Calu3 (cell line): ENCODE measurements around the gene SEC16A. TPM values are rescaled to one million over a fixed set of nuclear protein-coding genes. Genes with fewer than 3 reads are reported as not detected.

Experiments
- BruUV-seq: library from RNA; stranded (reverse); fragments of 400-500 nt; replicated peaks from 2 replicates; lab custom pipeline; 2021; lab: Mats Ljungman, UMichigan
- CTCF ChIA-PET: fragments of 300-600 bp; sonication (Branson Sonifier 250); formaldehyde crosslinking; loops from one replicate; lab custom pipeline; 2022; ENCODE audit warnings: antibody characterized with exemption; lab: Charles Lee
- DNase-seq: peaks from one replicate; pipeline ENCODE4 v3.0.0; 2022
- H3K27ac Mint-ChIP-seq: one replicate; pipeline ENCODE4 v1.8.0; 2022; ENCODE audit warnings: mixed read lengths; ENCODE audit not compliant: unreplicated experiment
- H3K27me3 Mint-ChIP-seq: one replicate; pipeline ENCODE4 v1.8.0; 2022; ENCODE audit warnings: mixed read lengths; ENCODE audit not compliant: unreplicated experiment
- H3K36me3 Mint-ChIP-seq: one replicate; pipeline ENCODE4 v1.8.0; 2022; ENCODE audit warnings: mild to moderate bottlenecking, moderate library complexity, mixed read lengths; ENCODE audit not compliant: insufficient read depth, unreplicated experiment
- H3K4me1 Mint-ChIP-seq: one replicate; pipeline ENCODE4 v1.8.0; 2022; ENCODE audit warnings: mild to moderate bottlenecking, low read depth, mixed read lengths; ENCODE audit not compliant: unreplicated experiment
- H3K4me3 Mint-ChIP-seq: one replicate; pipeline ENCODE4 v1.8.0; 2022; ENCODE audit warnings: mild to moderate bottlenecking, low read depth, moderate library complexity, mixed read lengths; ENCODE audit not compliant: unreplicated experiment
- H3K9me3 Mint-ChIP-seq: one replicate; pipeline ENCODE4 v1.8.0; 2022; ENCODE audit warnings: low read depth, mixed read lengths; ENCODE audit not compliant: unreplicated experiment
- intact Hi-C: fragments of 100-400 bp; cut with micrococcal nuclease; formaldehyde crosslinking; loops from one replicate; pipeline ENCODE4 v1.10.0; 2022; ENCODE audit not compliant: unreplicated experiment
- total RNA-seq: library from RNA; stranded (reverse); gene quantifications from 2 replicates; pipeline ENCODE4 v1.2.3, GENCODE V29; 2022
- TF ChIP-seq, protein P1 (sequence below): fragments of 200-600 bp; IDR thresholded peaks from one replicate; pipeline ENCODE4 v1.8.0; 2022; ENCODE audit warnings: antibody characterized with exemption; ENCODE audit not compliant: unreplicated experiment

The SEC16A gene
- total RNA-seq, 1 experiment from 2014 or later: 48.9 TPM

GRCh38 chr9:136502940-136503550 lies 20.2 kb upstream of the SEC16A start:
- DNase-seq: no peak
- Mint-ChIP-seq H3K9me3 (no peaks in the 10 kb centered on the region), H3K36me3 (no peaks in the 10 kb centered on the region), H3K27me3 (no peaks in the 10 kb centered on the region), H3K4me1 (no peaks in the 10 kb centered on the region), H3K27ac (no peak overlapping the region), H3K4me3 (no peak overlapping the region)
- CTCF ChIA-PET: no interaction called here
- TF ChIP-seq, protein P1, sequence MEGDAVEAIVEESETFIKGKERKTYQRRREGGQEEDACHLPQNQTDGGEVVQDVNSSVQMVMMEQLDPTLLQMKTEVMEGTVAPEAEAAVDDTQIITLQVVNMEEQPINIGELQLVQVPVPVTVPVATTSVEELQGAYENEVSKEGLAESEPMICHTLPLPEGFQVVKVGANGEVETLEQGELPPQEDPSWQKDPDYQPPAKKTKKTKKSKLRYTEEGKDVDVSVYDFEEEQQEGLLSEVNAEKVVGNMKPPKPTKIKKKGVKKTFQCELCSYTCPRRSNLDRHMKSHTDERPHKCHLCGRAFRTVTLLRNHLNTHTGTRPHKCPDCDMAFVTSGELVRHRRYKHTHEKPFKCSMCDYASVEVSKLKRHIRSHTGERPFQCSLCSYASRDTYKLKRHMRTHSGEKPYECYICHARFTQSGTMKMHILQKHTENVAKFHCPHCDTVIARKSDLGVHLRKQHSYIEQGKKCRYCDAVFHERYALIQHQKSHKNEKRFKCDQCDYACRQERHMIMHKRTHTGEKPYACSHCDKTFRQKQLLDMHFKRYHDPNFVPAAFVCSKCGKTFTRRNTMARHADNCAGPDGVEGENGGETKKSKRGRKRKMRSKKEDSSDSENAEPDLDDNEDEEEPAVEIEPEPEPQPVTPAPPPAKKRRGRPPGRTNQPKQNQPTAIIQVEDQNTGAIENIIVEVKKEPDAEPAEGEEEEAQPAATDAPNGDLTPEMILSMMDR: no peak
- intact Hi-C loops: no loop called here
- no TSS peak for BruUV-seq

DNA sequence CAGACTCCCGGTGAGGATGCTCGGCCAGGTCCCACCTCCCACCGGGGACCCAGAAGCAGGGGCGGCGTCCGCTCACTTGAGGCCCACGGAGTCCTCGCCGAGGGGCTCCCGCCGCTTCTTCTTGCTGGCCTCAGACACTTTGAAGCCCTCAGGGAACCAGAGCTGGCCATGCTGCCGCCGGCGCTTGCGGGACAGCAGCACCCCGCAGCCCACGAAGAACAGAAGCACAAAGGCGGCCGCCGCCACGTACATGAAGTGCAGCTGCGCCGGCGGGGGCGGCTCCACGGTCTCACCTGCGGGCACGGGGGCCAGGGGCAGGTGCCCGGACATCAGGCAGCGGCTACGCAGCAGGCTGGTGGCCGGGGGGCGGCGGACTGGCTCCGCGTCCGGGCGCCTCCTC lies 19.4 kb upstream of the SEC16A start:
- Mint-ChIP-seq H3K4me3 (no peak overlapping the region), H3K9me3 (no peaks in the 10 kb centered on the region), H3K4me1 (no peaks in the 10 kb centered on the region), H3K27me3 (no peaks in the 10 kb centered on the region), H3K27ac (no peak overlapping the region), H3K36me3 (no peaks in the 10 kb centered on the region)
- TF ChIP-seq, protein P1: no peak
- CTCF ChIA-PET: no interaction called here
- intact Hi-C loops: no loop called here
- no TSS peak for BruUV-seq
- DNase-seq: no peak

DNA sequence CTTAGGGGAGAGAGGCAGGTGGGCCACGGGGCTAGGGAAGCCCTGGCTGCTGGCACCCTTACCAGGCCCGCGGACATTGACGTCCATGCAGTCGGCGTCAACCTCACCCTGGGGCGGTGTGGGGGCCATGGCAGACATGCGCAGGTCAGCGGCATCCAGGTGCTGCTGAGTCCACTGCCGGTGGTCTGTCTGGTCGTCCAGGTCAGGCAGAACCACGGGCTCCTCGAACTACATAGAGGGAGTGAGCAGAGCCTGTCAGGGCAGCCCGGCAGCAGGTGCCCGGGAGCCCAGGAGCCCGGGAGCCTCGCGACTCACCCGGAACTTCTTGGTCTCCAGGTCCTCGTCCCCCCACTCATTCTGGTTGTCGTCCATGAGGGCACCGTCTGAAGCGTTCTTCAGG lies 18.8 kb upstream of the SEC16A start:
- CTCF ChIA-PET: no interaction called here
- H3K4me3 Mint-ChIP-seq: no peak overlapping the region
- no peak for DNase-seq
- no peaks in the 10 kb centered on the region for H3K4me1 Mint-ChIP-seq
- intact Hi-C loops: no loop called here
- no peaks in the 10 kb centered on the region for H3K9me3 Mint-ChIP-seq
- no peaks in the 10 kb centered on the region for H3K36me3 Mint-ChIP-seq
- no peak overlapping the region for H3K27ac Mint-ChIP-seq
- H3K27me3 Mint-ChIP-seq: no peaks in the 10 kb centered on the region
- TF ChIP-seq, protein P1: no peak
- no TSS peak for BruUV-seq

- BruUV-seq: no TSS peak
- CTCF ChIA-PET: no interaction called here
- H3K4me1 Mint-ChIP-seq: no peaks in the 10 kb centered on the region
Measured at GRCh38 chr9:136499935-136500910, 17.4 kb upstream of the SEC16A start.

More at GRCh38 chr9:136499935-136500910, 17.4 kb upstream of the SEC16A start:
- no peaks in the 10 kb centered on the region for H3K36me3 Mint-ChIP-seq
- H3K9me3 Mint-ChIP-seq: no peaks in the 10 kb centered on the region
- H3K4me3 Mint-ChIP-seq: no peak overlapping the region
- H3K27me3 Mint-ChIP-seq: no peaks in the 10 kb centered on the region
- H3K27ac Mint-ChIP-seq: no peak overlapping the region
- TF ChIP-seq, protein P1: no peak
- no peak for DNase-seq
- intact Hi-C loops: no loop called here
